ENCODE measurements around the gene FERMT1.

The FERMT1 gene

DNA sequence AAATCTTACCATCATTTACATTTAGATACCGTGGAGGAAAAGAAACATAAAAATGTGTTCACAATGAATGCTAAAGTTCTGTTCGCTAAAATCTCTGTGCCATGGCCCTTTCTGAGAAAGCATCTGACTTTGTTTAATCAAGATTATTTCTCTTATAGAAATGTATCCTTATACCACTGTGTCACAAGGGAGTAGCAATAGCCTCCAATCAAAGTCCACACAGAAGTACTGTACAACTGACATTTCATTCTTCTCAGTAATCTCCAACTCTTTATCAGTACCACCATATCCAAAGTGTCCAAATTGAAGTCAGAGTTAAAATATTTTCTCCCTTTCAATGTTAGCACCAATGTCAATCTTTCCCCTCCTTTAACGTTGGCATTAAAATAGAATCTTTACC, 6.1 kb downstream of the FERMT1 start:
- no CpG with 5 or more reads among the region's 3 CpGs for WGBS, 2 donors (ENCODE audit: extremely low coverage in 2 of 2, insufficient read length in 2 of 2, insufficient replicate concordance in 1 of 2)

GRCh38 chr20:6115221-6115895, 7.5 kb downstream of the FERMT1 start:
- WGBS, 2 donors (ENCODE audit: extremely low coverage in 2 of 2, insufficient read length in 2 of 2, insufficient replicate concordance in 1 of 2): no CpG with 5 or more reads among the region's 3 CpGs
- H4K8ac ChIP-seq (ENCODE audit: low read depth, low read length): no peak overlapping the region

More for the DNA sequence above, 6.1 kb downstream of the FERMT1 start:
- H3K4me1 ChIP-seq (ENCODE audit: control insufficient read depth in 2 of 2, insufficient read depth in 1 of 2, low read depth in 1 of 2, low read length in 2 of 2): no peaks in the 10 kb centered on the region
- H3K79me1 ChIP-seq (ENCODE audit: low read depth, low read length): no peaks in the 10 kb centered on the region
- no peak overlapping the region for H3K27ac ChIP-seq (replicated peaks; ENCODE audit: low read length)
- H2BK120ac ChIP-seq (ENCODE audit: low read depth, low read length): no peak overlapping the region
- no peak overlapping the region for H3K23ac ChIP-seq (ENCODE audit: low read depth, low read length, poor library complexity)
- H3K9ac ChIP-seq (ENCODE audit: low read depth, low read length, poor library complexity): no peak overlapping the region
- no peak overlapping the region for H4K91ac ChIP-seq (ENCODE audit: low read depth, low read length, poor library complexity)
- no peak overlapping the region for H3K4me3 ChIP-seq (ENCODE audit: low read length in 2 of 2)
- H2AFZ ChIP-seq (ENCODE audit: low read length): no peak overlapping the region
- peaks cover 0 to 10% (median 3%) of the 10 kb centered on the region in 3 experiments for H3K27me3 ChIP-seq (ENCODE audit: control insufficient read depth in 3 of 3, insufficient read depth in 3 of 3, low read depth in 1 of 3, low read length in 3 of 3)
- no peaks in the 10 kb centered on the region for H3K36me3 ChIP-seq (replicated peaks in 1 of 2; ENCODE audit: control insufficient read depth in 2 of 2, insufficient read depth in 2 of 2, low read length in 2 of 2)
- no peak overlapping the region for H2BK5ac ChIP-seq (ENCODE audit: low read length)
- peaks cover 0 to 3% of the 10 kb centered on the region in 2 donors for H3K9me3 ChIP-seq (replicated peaks in 1 of 2; ENCODE audit: control insufficient read depth in 2 of 2, insufficient read depth in 1 of 2, low read depth in 1 of 2, low read length in 2 of 2)
- no peak overlapping the region for H4K8ac ChIP-seq (ENCODE audit: low read depth, low read length)
- no peak overlapping the region for H2AK5ac ChIP-seq (ENCODE audit: low read depth, low read length)
- no peak for DNase-seq (ENCODE audit: low spot score)
- H2BK15ac ChIP-seq (ENCODE audit: low read length): no peak overlapping the region
- H3K18ac ChIP-seq (ENCODE audit: low read length): no peak overlapping the region
- no peak overlapping the region for H3K4ac ChIP-seq (ENCODE audit: low read length)
- H3K14ac ChIP-seq (ENCODE audit: low read length): no peak overlapping the region
- no peak overlapping the region for H3K4me2 ChIP-seq (ENCODE audit: insufficient read depth, low read length, poor library complexity, severe bottlenecking)
- no peak overlapping the region for H2BK12ac ChIP-seq (ENCODE audit: low read length)

DNA sequence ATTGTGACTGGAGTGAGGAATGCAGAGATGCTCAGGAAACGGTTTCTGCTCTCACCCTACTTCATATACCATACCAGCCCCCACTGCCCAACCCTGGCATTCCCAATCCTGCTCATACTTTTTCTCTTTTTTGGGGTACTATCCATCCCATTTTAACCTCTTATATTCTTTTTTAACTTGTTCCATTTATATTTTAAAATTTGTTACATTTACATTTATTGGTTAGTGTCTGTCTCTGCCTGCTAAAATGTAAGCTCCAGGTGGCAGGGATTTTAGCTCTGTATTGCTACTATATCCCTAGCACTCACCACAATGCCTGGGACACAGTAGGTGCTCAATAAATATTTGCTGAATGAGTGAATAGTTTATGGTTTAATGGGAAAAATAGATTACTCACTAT, 8.1 kb downstream of the FERMT1 start:
- Histone ChIP-seq H3K36me3 (replicated peaks in 1 of 2; ENCODE audit: control insufficient read depth in 2 of 2, insufficient read depth in 2 of 2, low read length in 2 of 2) (no peaks in the 10 kb centered on the region), H4K8ac (ENCODE audit: low read depth, low read length) (no peak overlapping the region), H4K91ac (ENCODE audit: low read depth, low read length, poor library complexity) (no peak overlapping the region), H2BK120ac (ENCODE audit: low read depth, low read length) (no peak overlapping the region), H3K27me3 (ENCODE audit: control insufficient read depth in 3 of 3, insufficient read depth in 3 of 3, low read depth in 1 of 3, low read length in 3 of 3) (no peaks in the 10 kb centered on the region), H3K23ac (ENCODE audit: low read depth, low read length, poor library complexity) (no peak overlapping the region), H3K4me1 (ENCODE audit: control insufficient read depth in 2 of 2, insufficient read depth in 1 of 2, low read depth in 1 of 2, low read length in 2 of 2) (no peaks in the 10 kb centered on the region), H2AFZ (ENCODE audit: low read length) (no peak overlapping the region), H2BK5ac (ENCODE audit: low read length) (no peak overlapping the region), H2BK12ac (ENCODE audit: low read length) (no peak overlapping the region), H3K4me3 (ENCODE audit: low read length in 2 of 2) (no peak overlapping the region), H2AK5ac (ENCODE audit: low read depth, low read length) (no peak overlapping the region), H3K14ac (ENCODE audit: low read length) (no peak overlapping the region), H3K4me2 (ENCODE audit: insufficient read depth, low read length, poor library complexity, severe bottlenecking) (no peak overlapping the region), H2BK15ac (ENCODE audit: low read length) (no peak overlapping the region), H3K9me3 (replicated peaks in 1 of 2; ENCODE audit: control insufficient read depth in 2 of 2, insufficient read depth in 1 of 2, low read depth in 1 of 2, low read length in 2 of 2) (peaks cover 0 to 3% of the 10 kb centered on the region in 2 donors), H3K9ac (ENCODE audit: low read depth, low read length, poor library complexity) (no peak overlapping the region), H3K4ac (ENCODE audit: low read length) (no peak overlapping the region), H3K79me1 (ENCODE audit: low read depth, low read length) (no peaks in the 10 kb centered on the region), H3K18ac (ENCODE audit: low read length) (no peak overlapping the region), H3K27ac (replicated peaks; ENCODE audit: low read length) (no peak overlapping the region)
- WGBS, 2 donors (ENCODE audit: extremely low coverage in 2 of 2, insufficient read length in 2 of 2, insufficient replicate concordance in 1 of 2): no CpG with 5 or more reads among the region's 1 CpG
- no peak for DNase-seq (ENCODE audit: low spot score)

More at GRCh38 chr20:6115221-6115895, 7.5 kb downstream of the FERMT1 start:
- Histone ChIP-seq H4K91ac (ENCODE audit: low read depth, low read length, poor library complexity) (no peak overlapping the region), H3K9me3 (replicated peaks in 1 of 2; ENCODE audit: control insufficient read depth in 2 of 2, insufficient read depth in 1 of 2, low read depth in 1 of 2, low read length in 2 of 2) (peaks cover 0 to 3% of the 10 kb centered on the region in 2 donors), H2AK5ac (ENCODE audit: low read depth, low read length) (no peak overlapping the region), H3K36me3 (replicated peaks in 1 of 2; ENCODE audit: control insufficient read depth in 2 of 2, insufficient read depth in 2 of 2, low read length in 2 of 2) (no peaks in the 10 kb centered on the region), H3K4me1 (ENCODE audit: control insufficient read depth in 2 of 2, insufficient read depth in 1 of 2, low read depth in 1 of 2, low read length in 2 of 2) (no peaks in the 10 kb centered on the region), H2BK12ac (ENCODE audit: low read length) (no peak overlapping the region), H2BK120ac (ENCODE audit: low read depth, low read length) (no peak overlapping the region), H2BK5ac (ENCODE audit: low read length) (no peak overlapping the region), H3K4me3 (ENCODE audit: low read length in 2 of 2) (no peak overlapping the region), H3K9ac (ENCODE audit: low read depth, low read length, poor library complexity) (no peak overlapping the region), H3K23ac (ENCODE audit: low read depth, low read length, poor library complexity) (no peak overlapping the region), H2BK15ac (ENCODE audit: low read length) (no peak overlapping the region), H3K18ac (ENCODE audit: low read length) (no peak overlapping the region), H2AFZ (ENCODE audit: low read length) (no peak overlapping the region), H3K4me2 (ENCODE audit: insufficient read depth, low read length, poor library complexity, severe bottlenecking) (no peak overlapping the region), H3K14ac (ENCODE audit: low read length) (no peak overlapping the region), H3K27ac (replicated peaks; ENCODE audit: low read length) (no peak overlapping the region), H3K79me1 (ENCODE audit: low read depth, low read length) (no peaks in the 10 kb centered on the region), H3K27me3 (ENCODE audit: control insufficient read depth in 3 of 3, insufficient read depth in 3 of 3, low read depth in 1 of 3, low read length in 3 of 3) (no peaks in the 10 kb centered on the region), H3K4ac (ENCODE audit: low read length) (no peak overlapping the region)
- DNase-seq (ENCODE audit: low spot score): no peak

DNA sequence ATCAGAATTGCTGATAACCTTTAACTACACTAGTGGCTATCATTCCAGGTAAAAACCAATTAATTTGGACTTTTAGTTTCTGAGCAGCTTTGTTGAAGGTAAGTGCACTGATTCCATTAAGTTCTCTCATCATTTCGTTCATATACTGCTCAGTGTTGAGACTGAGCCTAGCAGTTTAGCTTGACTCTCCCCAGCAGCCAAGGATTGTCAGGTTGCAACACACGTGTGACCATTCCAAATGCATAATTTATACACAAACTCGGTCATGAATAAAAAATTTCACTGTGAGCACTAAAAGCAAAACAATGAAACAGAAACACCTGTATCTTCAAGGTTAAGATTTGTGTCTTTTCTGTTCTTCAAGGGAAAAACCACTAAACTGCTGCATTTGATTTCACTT, 8.9 kb downstream of the FERMT1 start:
- Histone ChIP-seq H2BK15ac (ENCODE audit: low read length) (no peak overlapping the region), H3K4me3 (ENCODE audit: low read length in 2 of 2) (no peak overlapping the region), H3K9me3 (replicated peaks in 1 of 2; ENCODE audit: control insufficient read depth in 2 of 2, insufficient read depth in 1 of 2, low read depth in 1 of 2, low read length in 2 of 2) (peaks cover 0 to 3% of the 10 kb centered on the region in 2 donors), H3K23ac (ENCODE audit: low read depth, low read length, poor library complexity) (no peak overlapping the region), H3K27ac (replicated peaks; ENCODE audit: low read length) (no peak overlapping the region), H2BK5ac (ENCODE audit: low read length) (no peak overlapping the region), H3K4ac (ENCODE audit: low read length) (no peak overlapping the region), H4K8ac (ENCODE audit: low read depth, low read length) (no peak overlapping the region), H2BK120ac (ENCODE audit: low read depth, low read length) (no peak overlapping the region), H3K79me1 (ENCODE audit: low read depth, low read length) (no peaks in the 10 kb centered on the region), H2AFZ (ENCODE audit: low read length) (no peak overlapping the region), H4K91ac (ENCODE audit: low read depth, low read length, poor library complexity) (no peak overlapping the region), H3K14ac (ENCODE audit: low read length) (no peak overlapping the region), H3K36me3 (replicated peaks in 1 of 2; ENCODE audit: control insufficient read depth in 2 of 2, insufficient read depth in 2 of 2, low read length in 2 of 2) (no peaks in the 10 kb centered on the region), H3K4me2 (ENCODE audit: insufficient read depth, low read length, poor library complexity, severe bottlenecking) (no peak overlapping the region), H3K27me3 (ENCODE audit: control insufficient read depth in 3 of 3, insufficient read depth in 3 of 3, low read depth in 1 of 3, low read length in 3 of 3) (no peaks in the 10 kb centered on the region), H2BK12ac (ENCODE audit: low read length) (no peak overlapping the region), H3K9ac (ENCODE audit: low read depth, low read length, poor library complexity) (no peak overlapping the region), H3K4me1 (ENCODE audit: control insufficient read depth in 2 of 2, insufficient read depth in 1 of 2, low read depth in 1 of 2, low read length in 2 of 2) (no peaks in the 10 kb centered on the region), H2AK5ac (ENCODE audit: low read depth, low read length) (no peak overlapping the region), H3K18ac (ENCODE audit: low read length) (no peak overlapping the region)
- no peak for DNase-seq (ENCODE audit: low spot score)
- WGBS, 2 donors (ENCODE audit: extremely low coverage in 2 of 2, insufficient read length in 2 of 2, insufficient replicate concordance in 1 of 2): no CpG with 5 or more reads among the region's 3 CpGs
